Mesendoderm (in vitro differentiated cells): ENCODE measurements around the gene HOXB8.

ENCODE experiments used
- DNase-seq: peaks from one replicate; pipeline ENCODE4 v3.0.0; 2013
- H2AK5ac ChIP-seq: 2 replicates; pipeline ENCODE4 v1.6.1; 2013; ENCODE audit warnings: low read length, inconsistent platforms
- H2BK120ac ChIP-seq: 2 replicates; pipeline ENCODE4 v1.6.1; 2013; ENCODE audit warnings: low read depth, mild to moderate bottlenecking, low read length, moderate library complexity, mixed read lengths
- H2BK15ac ChIP-seq: replicated peaks from 2 replicates; pipeline ENCODE4 v1.6.1; 2013; ENCODE audit warnings: low read depth, mild to moderate bottlenecking, moderate library complexity
- H2BK5ac ChIP-seq: 2 replicates; pipeline ENCODE4 v1.6.1; 2013; ENCODE audit warnings: low read length, inconsistent platforms
- H3K18ac ChIP-seq: 2 replicates; pipeline ENCODE4 v1.6.1; 2013; ENCODE audit warnings: mild to moderate bottlenecking, low read length, mixed read lengths
- H3K23ac ChIP-seq: one replicate; pipeline ENCODE4 v1.6.1; 2013; ENCODE audit warnings: low read length
- H3K27ac ChIP-seq: 2 replicates; pipeline ENCODE4 v1.5.1; 2013; ENCODE audit warnings: low read depth, mild to moderate bottlenecking, inconsistent platforms, low read length, moderate library complexity
- H3K27me3 ChIP-seq: 2 replicates; pipeline ENCODE4 v1.6.1; 2013; ENCODE audit warnings: low read length, control low read depth, mild to moderate bottlenecking, inconsistent platforms; ENCODE audit not compliant: insufficient read depth, poor library complexity
- H3K36me3 ChIP-seq: 2 replicates; pipeline ENCODE4 v1.6.1; 2013; ENCODE audit warnings: low read length, inconsistent platforms; ENCODE audit not compliant: control insufficient read depth, insufficient read depth
- H3K4ac ChIP-seq: one replicate; pipeline ENCODE4 v1.6.1; 2013; ENCODE audit warnings: low read depth, mild to moderate bottlenecking, low read length, moderate library complexity
- H3K4me1 ChIP-seq: 2 replicates; pipeline ENCODE4 v1.6.1; 2013; ENCODE audit warnings: low read depth, low read length, inconsistent platforms; ENCODE audit not compliant: control insufficient read depth
- H3K4me2 ChIP-seq: 2 replicates; pipeline ENCODE4 v1.6.1; 2013; ENCODE audit warnings: low read length
- H3K4me3 ChIP-seq: 2 replicates; pipeline ENCODE4 v1.5.1; 2013; ENCODE audit warnings: mild to moderate bottlenecking, low read length
- H3K56ac ChIP-seq: one replicate; pipeline ENCODE4 v1.6.1; 2013; ENCODE audit warnings: low read length
- H3K79me1 ChIP-seq: 2 replicates; pipeline ENCODE4 v1.6.1; 2013; ENCODE audit warnings: low read length, inconsistent platforms
- H3K79me2 ChIP-seq: 2 replicates; pipeline ENCODE4 v1.6.1; 2013; ENCODE audit warnings: mild to moderate bottlenecking, low read length; ENCODE audit not compliant: control insufficient read depth, insufficient read depth
- H3K9ac ChIP-seq: 2 replicates; pipeline ENCODE4 v1.6.1; 2013; ENCODE audit warnings: low read length, inconsistent platforms
- H4K5ac ChIP-seq: one replicate; pipeline ENCODE4 v1.6.1; 2013; ENCODE audit warnings: low read length
- H4K8ac ChIP-seq: one replicate; pipeline ENCODE4 v1.6.1; 2013; ENCODE audit warnings: low read depth, mild to moderate bottlenecking, control low read depth, low read length, moderate library complexity
- WGBS: extraction: QIAGEN DNeasy Blood & Tissue Kit; methylation state at CpG from one replicate; pipeline ENCODE4 v1.1.7; 2013; ENCODE audit warnings: low lambda C conversion rate, missing lambda C conversion rate; ENCODE audit not compliant: insufficient coverage; ENCODE audit errors: extremely low coverage; 5-methylcytosine and 5-hydroxymethylcytosine counted together

Gene HOXB8

DNA sequence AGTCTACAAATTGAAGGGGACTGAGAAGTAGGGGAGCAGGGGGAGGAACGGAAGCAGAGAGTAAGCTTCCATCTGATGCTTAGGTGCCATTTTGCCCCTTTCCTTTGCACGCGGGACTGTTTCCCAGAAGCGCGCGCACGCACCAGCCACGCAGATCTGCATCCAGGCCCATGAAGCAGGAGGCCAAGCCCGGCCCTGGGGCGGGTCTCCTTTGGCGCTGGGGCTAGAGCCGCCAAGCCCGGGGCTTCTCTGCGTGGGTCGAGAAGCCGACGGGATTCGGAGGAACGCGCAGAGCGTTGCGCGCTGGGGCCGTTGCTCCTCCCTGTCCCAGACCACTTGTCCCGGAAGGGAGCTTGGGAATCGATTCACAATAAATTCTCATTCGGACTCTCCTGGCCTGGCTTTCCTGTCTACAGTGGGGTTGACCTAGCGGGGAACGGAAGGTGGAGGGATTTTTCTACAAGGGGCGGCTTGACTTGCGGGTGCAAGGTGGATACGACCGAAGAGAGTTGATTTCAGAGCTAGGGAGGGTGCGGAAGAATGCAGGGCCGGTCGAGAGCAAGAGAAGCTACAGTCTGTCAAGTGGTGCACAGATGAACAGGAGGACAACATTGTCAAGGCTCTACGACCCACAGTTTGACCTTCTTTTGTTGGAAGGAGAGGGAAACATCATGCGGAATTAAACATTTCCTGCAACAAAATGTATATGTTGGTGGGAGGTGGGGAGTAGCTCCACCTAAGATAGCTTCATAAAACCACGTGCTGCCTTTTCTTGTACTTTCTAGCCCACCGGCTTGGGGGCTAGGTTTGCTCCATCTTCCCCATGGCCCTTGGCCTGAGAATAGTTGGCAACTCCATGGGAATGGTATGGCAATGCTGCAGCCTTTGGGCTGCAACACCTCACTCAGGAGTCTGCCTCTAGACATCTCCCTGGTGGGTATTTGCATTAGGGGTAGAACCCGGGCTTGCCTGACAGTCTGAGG, 6.6 kb upstream of the HOXB8 start:
- H3K79me1 ChIP-seq: no peaks in the 10 kb centered on the region
- H3K23ac ChIP-seq: no peak overlapping the region
- no peak overlapping the region for H3K27ac ChIP-seq
- no peak for DNase-seq
- H3K36me3 ChIP-seq: no peaks in the 10 kb centered on the region
- no peaks in the 10 kb centered on the region for H3K4me1 ChIP-seq
- peaks cover 80% of the 10 kb centered on the region for H3K27me3 ChIP-seq
- WGBS: no CpG with 5 or more reads among the region's 41 CpGs
- no peak overlapping the region for H3K4me3 ChIP-seq
- no peak overlapping the region for H2BK15ac ChIP-seq
- H4K5ac ChIP-seq: no peak overlapping the region
- H3K18ac ChIP-seq: no peak overlapping the region
- H3K56ac ChIP-seq: no peak overlapping the region
- H4K8ac ChIP-seq: no peak overlapping the region
- no peak overlapping the region for H3K9ac ChIP-seq
- H2AK5ac ChIP-seq: no peak overlapping the region
- no peak overlapping the region for H2BK5ac ChIP-seq
- H3K79me2 ChIP-seq: no peaks in the 10 kb centered on the region
- no peak overlapping the region for H2BK120ac ChIP-seq
- H3K4ac ChIP-seq: no peak overlapping the region
- no peak overlapping the region for H3K4me2 ChIP-seq

DNA sequence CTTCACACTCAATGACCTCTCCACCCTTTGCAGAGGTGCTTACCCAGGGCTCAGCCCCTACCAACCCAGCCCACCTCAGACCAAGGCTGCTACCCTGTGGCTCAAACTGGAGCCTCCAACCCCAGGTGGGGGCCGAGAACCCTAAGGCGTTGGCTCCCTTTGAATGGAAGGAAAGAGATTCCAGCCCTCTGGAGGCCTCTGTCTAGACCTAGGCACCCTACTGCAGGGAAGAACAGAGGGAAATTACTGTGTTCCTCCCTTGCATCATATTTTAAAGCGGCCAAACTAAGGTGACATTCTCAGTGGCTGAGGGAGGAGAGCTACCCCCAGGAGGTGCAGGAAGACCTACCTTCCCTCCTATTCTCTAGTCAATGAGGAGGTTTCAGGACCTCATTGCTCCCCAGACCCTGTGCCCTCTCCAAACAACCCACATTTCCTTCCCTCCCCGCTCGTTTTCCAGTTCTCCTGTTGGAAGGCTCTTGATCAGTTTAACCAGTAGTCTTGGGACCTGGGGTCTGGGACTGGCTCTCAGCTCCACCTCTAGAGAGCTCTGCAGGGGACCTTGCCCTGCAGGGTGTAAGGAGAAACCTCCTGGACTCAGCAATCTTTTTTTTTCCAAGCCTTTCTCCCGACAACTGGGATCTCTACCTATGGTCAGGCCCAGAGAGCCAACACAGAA, 5.5 kb upstream of the HOXB8 start:
- Histone ChIP-seq H2AK5ac (no peak overlapping the region), H3K18ac (no peak overlapping the region), H3K27me3 (peaks cover 90% of the 10 kb centered on the region), H4K8ac (no peak overlapping the region), H2BK15ac (no peak overlapping the region), H2BK120ac (no peak overlapping the region), H3K4me3 (no peak overlapping the region), H3K27ac (no peak overlapping the region), H3K56ac (no peak overlapping the region), H3K4me1 (no peaks in the 10 kb centered on the region), H3K9ac (no peak overlapping the region), H3K79me2 (no peaks in the 10 kb centered on the region), H3K36me3 (no peaks in the 10 kb centered on the region), H4K5ac (no peak overlapping the region), H3K4ac (no peak overlapping the region), H3K79me1 (no peaks in the 10 kb centered on the region), H2BK5ac (no peak overlapping the region), H3K23ac (no peak overlapping the region), H3K4me2 (no peak overlapping the region)
- DNase-seq: no peak
- WGBS: no CpG with 5 or more reads among the region's 6 CpGs

- Histone ChIP-seq H3K4me3 (no peak overlapping the region), H3K79me1 (no peaks in the 10 kb centered on the region), H4K5ac (no peak overlapping the region), H3K4me1 (no peaks in the 10 kb centered on the region), H3K27me3 (peaks cover 96% of the 10 kb centered on the region), H2AK5ac (no peak overlapping the region), H2BK5ac (no peak overlapping the region), H2BK15ac (no peak overlapping the region), H3K18ac (no peak overlapping the region), H3K9ac (no peak overlapping the region), H3K23ac (no peak overlapping the region), H3K4ac (no peak overlapping the region), H3K79me2 (no peaks in the 10 kb centered on the region), H2BK120ac (no peak overlapping the region), H3K36me3 (no peaks in the 10 kb centered on the region), H4K8ac (no peak overlapping the region), H3K56ac (peak overlapping the region; percentile 18), H3K4me2 (no peak overlapping the region), H3K27ac (no peak overlapping the region)
- no peak for DNase-seq
- no CpG with 5 or more reads among the region's 32 CpGs for WGBS
Measured at GRCh38 chr17:48619826-48620449, 4.8 kb upstream of the HOXB8 start.

DNA sequence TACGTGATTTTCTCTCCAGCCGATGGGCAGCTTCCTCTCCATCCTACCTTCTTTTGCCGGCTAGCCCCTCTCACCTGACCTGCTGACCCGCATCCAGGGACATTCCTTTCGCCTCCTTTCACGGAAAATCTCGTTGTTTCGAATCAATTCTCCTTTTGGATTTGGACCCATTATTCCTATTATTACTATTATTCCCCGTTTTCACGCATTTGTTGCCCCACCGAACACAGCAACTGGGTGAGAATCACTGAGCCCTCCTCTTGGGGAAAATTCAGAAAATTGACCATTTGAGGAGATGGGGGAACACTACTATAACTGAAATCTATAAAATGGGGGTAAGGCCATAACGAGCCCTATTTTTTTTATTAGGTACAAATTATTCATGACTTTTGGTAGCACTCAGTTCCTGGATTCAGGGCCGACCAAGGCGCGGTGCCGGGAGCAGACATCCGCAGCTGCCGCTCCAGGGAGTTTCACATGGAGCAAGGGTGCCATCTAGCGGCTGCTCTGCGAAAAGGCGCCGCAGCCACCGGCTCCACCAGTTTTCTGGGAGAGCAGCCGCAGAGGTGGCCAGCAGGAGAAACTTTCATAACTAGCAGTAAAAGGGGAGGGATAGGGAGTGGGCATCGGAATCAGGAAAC, 3.3 kb upstream of the HOXB8 start:
- Histone ChIP-seq H4K8ac (no peak overlapping the region), H3K36me3 (no peaks in the 10 kb centered on the region), H2BK15ac (no peak overlapping the region), H3K4me2 (no peak overlapping the region), H4K5ac (no peak overlapping the region), H3K4me1 (no peaks in the 10 kb centered on the region), H3K79me1 (no peaks in the 10 kb centered on the region), H3K27me3 (peaks cover 92% of the 10 kb centered on the region), H3K27ac (no peak overlapping the region), H3K18ac (no peak overlapping the region), H3K9ac (no peak overlapping the region), H3K56ac (no peak overlapping the region), H2BK120ac (no peak overlapping the region), H2AK5ac (no peak overlapping the region), H3K4ac (no peak overlapping the region), H3K79me2 (no peaks in the 10 kb centered on the region), H2BK5ac (no peak overlapping the region), H3K4me3 (no peak overlapping the region), H3K23ac (peak overlapping the region; percentile 81)
- DNase-seq: peak; percentile 86
- no CpG with 5 or more reads among the region's 25 CpGs for WGBS

DNA sequence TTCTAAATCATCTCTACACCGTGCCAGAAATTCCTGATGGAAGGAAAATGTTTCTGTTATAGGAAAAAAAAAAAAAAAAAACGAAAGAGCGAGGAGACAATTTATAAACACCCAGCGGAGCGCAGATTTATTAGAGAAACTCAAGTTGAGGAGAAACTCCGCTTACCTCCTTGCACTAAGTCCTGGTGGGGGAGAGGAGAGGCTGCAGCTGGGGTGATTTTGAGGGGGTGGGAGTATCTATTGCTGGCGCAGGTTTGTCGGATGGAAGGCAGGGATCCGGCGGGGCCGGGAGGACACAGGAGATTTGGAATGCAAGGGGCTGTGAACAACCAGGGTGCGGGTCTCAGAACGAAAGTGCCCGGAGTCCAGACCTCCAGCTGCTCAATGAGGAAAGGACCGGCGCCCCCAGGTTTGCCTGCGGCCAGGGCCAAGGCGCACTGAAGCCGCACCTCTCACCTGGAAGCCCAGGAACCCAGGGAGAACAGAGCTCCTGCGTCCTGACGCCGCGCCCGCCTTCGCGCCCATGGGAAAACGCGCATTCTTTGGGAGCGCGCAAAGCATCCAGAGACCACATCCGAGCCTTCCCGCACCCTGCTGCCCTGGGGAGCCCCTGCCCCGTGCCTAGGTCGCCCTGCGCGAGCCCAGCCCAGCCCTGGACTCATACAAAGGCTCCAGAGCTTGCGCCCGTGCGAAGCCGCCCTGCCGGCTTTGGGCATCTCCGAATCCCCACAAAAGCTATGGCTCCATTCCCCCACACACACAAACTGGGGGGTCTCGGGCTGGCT, 2.6 kb upstream of the HOXB8 start:
- no peak for DNase-seq
- no peaks in the 10 kb centered on the region for H3K4me1 ChIP-seq

More for the DNA sequence above, 2.6 kb upstream of the HOXB8 start:
- Histone ChIP-seq H2BK120ac (no peak overlapping the region), H3K27me3 (peaks cover 90% of the 10 kb centered on the region), H3K27ac (no peak overlapping the region), H3K4me2 (no peak overlapping the region), H3K23ac (peak overlapping the region; percentile 81), H2BK5ac (no peak overlapping the region), H3K36me3 (no peaks in the 10 kb centered on the region), H3K18ac (no peak overlapping the region), H3K9ac (no peak overlapping the region), H3K56ac (no peak overlapping the region), H4K8ac (no peak overlapping the region), H3K79me1 (no peaks in the 10 kb centered on the region), H2AK5ac (no peak overlapping the region), H3K4me3 (no peak overlapping the region), H3K79me2 (no peaks in the 10 kb centered on the region), H4K5ac (no peak overlapping the region), H2BK15ac (no peak overlapping the region), H3K4ac (no peak overlapping the region)
- WGBS: no CpG with 5 or more reads among the region's 43 CpGs
